Endothelial cell of umbilical vein (primary cell): Measurements from ENCODE around the gene SPSB2. TPM values are rescaled to one million over a fixed set of nuclear protein-coding genes. Genes with fewer than 3 reads are reported as not detected.

ENCODE experiments used
- BruUV-seq: library from RNA; stranded (reverse); fragments of 400-500 nt; replicated peaks from 2 replicates; lab custom pipeline; 2021; lab: Mats Ljungman, UMichigan
- CTCF ChIA-PET: fragments of 300-600, 350-600 bp; sonication (Branson Sonifier 250); formaldehyde crosslinking; loops from one replicate; lab custom pipeline; 2021; ENCODE audit warnings: antibody characterized with exemption, inconsistent platforms; lab: Charles Lee
- POLR2A ChIA-PET: fragments of 300-600, 350-600 bp; sonication (Branson Sonifier 250); formaldehyde crosslinking; loops from one replicate; lab custom pipeline; 2021; ENCODE audit warnings: antibody characterized with exemption, inconsistent platforms; lab: Charles Lee
- DNase-seq: peaks from one replicate; pipeline ENCODE4 v3.0.0-alpha.2; 2011; ENCODE audit warnings: low read depth, low spot score
- FAIRE-seq: peaks from 2 replicates; lab custom pipeline; 2011; peaks lifted over from hg19 to GRCh38; lab: Jason Lieb, UNC
- H2AFZ ChIP-seq: 2 replicates; pipeline ENCODE4 v1.6.0; 2012; ENCODE audit warnings: low read depth, low read length, control low read depth, inconsistent platforms
- H3K27ac ChIP-seq: 2 replicates; pipeline ENCODE4 v1.5.1; 2011; ENCODE audit warnings: low read depth, mild to moderate bottlenecking, control low read depth, low read length, moderate library complexity; ENCODE audit not compliant: insufficient read depth
- H3K27me3 ChIP-seq, 2 experiments: 2 replicates each; pipeline versions ENCODE4 v1.6.0 to v1.6.1; 2011; ENCODE audit warnings: low read length in 2 of 2, mixed read lengths in 1 of 2; ENCODE audit not compliant: control insufficient read depth in 2 of 2, insufficient read depth in 2 of 2
- H3K36me3 ChIP-seq, 2 experiments: 2 replicates in 1 of 2; 3 replicates in 1 of 2; pipeline ENCODE4 v1.5.1; 2011; ENCODE audit warnings: low read length in 2 of 2, mild to moderate bottlenecking in 1 of 2, moderate library complexity in 1 of 2; ENCODE audit not compliant: control insufficient read depth in 2 of 2, insufficient read depth in 2 of 2; ENCODE audit errors: extremely low read depth in 1 of 2
- H3K4me1 ChIP-seq: 3 replicates; pipeline ENCODE4 v1.5.1; 2011; ENCODE audit warnings: mild to moderate bottlenecking, low read length; ENCODE audit not compliant: control insufficient read depth, insufficient read depth; ENCODE audit errors: extremely low read depth
- H3K4me2 ChIP-seq: 2 replicates; pipeline ENCODE4 v1.6.1; 2011; ENCODE audit warnings: low read length, control low read depth, mixed read lengths; ENCODE audit not compliant: insufficient read depth
- H3K4me3 ChIP-seq, 3 experiments: fragments of 200-600 bp in 1 of 3; sonication (generic), shearing (Covaris generic) in 1 of 3; replicated peaks in 1 of 3; 2 replicates each; pipeline ENCODE4 v1.5.1; 2011 to 2016; ENCODE audit warnings: control low read depth in 3 of 3, low read length in 3 of 3, mild to moderate bottlenecking in 2 of 3, inconsistent platforms in 1 of 3, low read depth in 1 of 3, moderate library complexity in 1 of 3; ENCODE audit not compliant: insufficient read depth in 1 of 3
- H3K79me2 ChIP-seq: 2 replicates; pipeline ENCODE4 v1.6.0; 2012; ENCODE audit warnings: low read length, inconsistent platforms; ENCODE audit not compliant: control insufficient read depth, insufficient read depth
- H3K9ac ChIP-seq: replicated peaks from 2 replicates; pipeline ENCODE3; 2011; ENCODE audit warnings: low read length, control low read depth; ENCODE audit not compliant: insufficient read depth; ENCODE audit errors: extremely low read depth
- H3K9me1 ChIP-seq: replicated peaks from 3 replicates; pipeline ENCODE4 v1.6.0; 2011; ENCODE audit warnings: mild to moderate bottlenecking, low read length; ENCODE audit not compliant: control insufficient read depth, insufficient read depth; ENCODE audit errors: extremely low read depth
- H3K9me3 ChIP-seq: replicated peaks from 2 replicates; pipeline ENCODE4 v1.5.1; 2012; ENCODE audit warnings: low read length, inconsistent platforms; ENCODE audit not compliant: control insufficient read depth, insufficient read depth
- H4K20me1 ChIP-seq: replicated peaks from 2 replicates; pipeline ENCODE3; 2011; ENCODE audit warnings: mild to moderate bottlenecking, low read length; ENCODE audit not compliant: control insufficient read depth, insufficient read depth; ENCODE audit errors: extremely low read depth
- EZH2 ChIP-seq: IDR thresholded peaks from 2 replicates; pipeline ENCODE4 v1.6.1; 2012; ENCODE audit warnings: borderline replicate concordance, low read depth, mild to moderate bottlenecking, moderate library complexity, low read length, inconsistent platforms; ENCODE audit not compliant: severe bottlenecking
- FOS ChIP-seq: IDR thresholded peaks from 2 replicates; pipeline ENCODE4 v1.6.1; 2011; ENCODE audit warnings: mild to moderate bottlenecking, low read length, moderate library complexity, borderline replicate concordance; ENCODE audit not compliant: insufficient read depth
- GATA2 ChIP-seq: IDR thresholded peaks from 2 replicates; pipeline ENCODE4 v1.7.0; 2011; ENCODE audit warnings: low read depth, mild to moderate bottlenecking, moderate library complexity, mixed read lengths, low read length; ENCODE audit not compliant: insufficient read length, insufficient read depth
- JUN ChIP-seq: IDR thresholded peaks from 2 replicates; pipeline ENCODE4 v1.6.1; 2011; ENCODE audit warnings: borderline replicate concordance, low read depth; ENCODE audit not compliant: insufficient read length, insufficient read depth
- MAX ChIP-seq: IDR thresholded peaks from 2 replicates; pipeline ENCODE4 v1.6.1; 2011; ENCODE audit not compliant: insufficient read depth, insufficient read length
- MYC ChIP-seq: IDR thresholded peaks from one replicate; pipeline ENCODE4 v1.6.1; 2011; ENCODE audit warnings: mild to moderate bottlenecking, low read depth, low read length
- POLR2A ChIP-seq: IDR thresholded peaks from 2 replicates; pipeline ENCODE4 v1.6.1; 2012; ENCODE audit warnings: low read depth, mild to moderate bottlenecking, control low read depth, low read length
- POLR2AphosphoS5 ChIP-seq: IDR thresholded peaks from 2 replicates; pipeline ENCODE4 v1.6.1; 2012; ENCODE audit warnings: low read depth, mild to moderate bottlenecking, control low read depth, low read length, moderate library complexity; ENCODE audit not compliant: insufficient read depth
- dilution Hi-C: fragments of 300-500 bp; cut with MboI; formaldehyde crosslinking; loops from one replicate; pipeline ENCODE4 v1.15.0; 2019; ENCODE audit warnings: low sequenced_read_pairs; ENCODE audit not compliant: extremely low pct_ligation_motif_present
- intact Hi-C: fragments of 100-400 bp; cut with micrococcal nuclease; formaldehyde crosslinking; loops from one replicate; pipeline ENCODE4 v1.10.0; 2022
- polyA plus RNA-seq, 4 experiments: library from polyadenylated mRNA; depleted of rRNA in 3 of 4; stranded (reverse) in 3 of 4; unstranded in 1 of 4; fragments of >200 nt; gene quantifications; 2 replicates each; pipeline versions ENCODE4 v1.2.1 to v1.2.3, GENCODE V29; 2011 to 2012; ENCODE audit warnings: missing spikeins in 1 of 4
- total RNA-seq: library from RNA; stranded (reverse); gene quantifications from 2 replicates; pipeline ENCODE4 v1.2.3, GENCODE V29; 2021
- TF ChIP-seq, protein P1 (sequence below), 2 donors: IDR thresholded peaks; 1 replicate in 1 of 2; 2 replicates in 1 of 2; pipeline ENCODE4 v1.5.1; 2011; ENCODE audit warnings: low read length in 2 of 2, mild to moderate bottlenecking in 2 of 2, moderate library complexity in 2 of 2, control low read depth in 1 of 2, inconsistent platforms in 1 of 2, low read depth in 1 of 2; ENCODE audit not compliant: insufficient read depth in 1 of 2; ENCODE audit errors: extremely low read depth in 1 of 2

SPSB2 gene
- total and polyA plus RNA-seq, 2 donors (not counting 3 experiments of a cell fraction or from before 2014, with no cell fraction given), result 3.8 to 6.9 TPM

GRCh38 chr12:6836851-6837250 lies 36.3 kb downstream of the SPSB2 start:
- dilution Hi-C loops (no loop called here), intact Hi-C loops (no loop called here)
- DNase-seq (no peak), FAIRE-seq (no peak)
- H3K9me3 ChIP-seq, result no peaks in the 10 kb centered on the region
- no peaks in the 10 kb centered on the region for H3K9me1 ChIP-seq
- H2AFZ ChIP-seq, result no peak overlapping the region
- H3K4me1 ChIP-seq, result peaks cover 1% of the 10 kb centered on the region
- CTCF ChIA-PET, result interaction anchor here (1.0 to 1.6 kb wide), 3 partner anchors 12 to 100 kb away, joined by 3 to 4 read pairs (median 3); partner anchors contain the start of gene SPSB2
- H3K27ac ChIP-seq, result no peak overlapping the region
- H3K9ac ChIP-seq, result no peak overlapping the region
- no peak overlapping the region for H3K4me2 ChIP-seq
- H4K20me1 ChIP-seq, result no peaks in the 10 kb centered on the region
- no peak for TF ChIP-seq EZH2
- TF ChIP-seq JUN, result no peak
- no peak for TF ChIP-seq POLR2A
- no peak for TF ChIP-seq MYC
- TF ChIP-seq POLR2AphosphoS5, result no peak
- TF ChIP-seq MAX, result no peak
- TF ChIP-seq, protein P1, sequence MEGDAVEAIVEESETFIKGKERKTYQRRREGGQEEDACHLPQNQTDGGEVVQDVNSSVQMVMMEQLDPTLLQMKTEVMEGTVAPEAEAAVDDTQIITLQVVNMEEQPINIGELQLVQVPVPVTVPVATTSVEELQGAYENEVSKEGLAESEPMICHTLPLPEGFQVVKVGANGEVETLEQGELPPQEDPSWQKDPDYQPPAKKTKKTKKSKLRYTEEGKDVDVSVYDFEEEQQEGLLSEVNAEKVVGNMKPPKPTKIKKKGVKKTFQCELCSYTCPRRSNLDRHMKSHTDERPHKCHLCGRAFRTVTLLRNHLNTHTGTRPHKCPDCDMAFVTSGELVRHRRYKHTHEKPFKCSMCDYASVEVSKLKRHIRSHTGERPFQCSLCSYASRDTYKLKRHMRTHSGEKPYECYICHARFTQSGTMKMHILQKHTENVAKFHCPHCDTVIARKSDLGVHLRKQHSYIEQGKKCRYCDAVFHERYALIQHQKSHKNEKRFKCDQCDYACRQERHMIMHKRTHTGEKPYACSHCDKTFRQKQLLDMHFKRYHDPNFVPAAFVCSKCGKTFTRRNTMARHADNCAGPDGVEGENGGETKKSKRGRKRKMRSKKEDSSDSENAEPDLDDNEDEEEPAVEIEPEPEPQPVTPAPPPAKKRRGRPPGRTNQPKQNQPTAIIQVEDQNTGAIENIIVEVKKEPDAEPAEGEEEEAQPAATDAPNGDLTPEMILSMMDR (IDR thresholded peaks at IDR 0.05; ENCODE audit: extremely low read depth in 1 of 2, insufficient read depth in 1 of 2, low read depth in 1 of 2, low read length in 2 of 2), result no peak
- no peak for TF ChIP-seq FOS
- no peak for TF ChIP-seq GATA2
- POLR2A ChIA-PET, result no interaction called here
- H3K79me2 ChIP-seq, result no peaks in the 10 kb centered on the region
- BruUV-seq, result no TSS peak
- no peaks in the 10 kb centered on the region for H3K27me3 ChIP-seq
- H3K4me3 ChIP-seq, result no peak overlapping the region
- peaks cover 4 to 54% of the 10 kb centered on the region in 2 experiments for H3K36me3 ChIP-seq
